Endothelial cell of umbilical vein (primary cell): ENCODE measurements around the gene ITPR1. TPM values are rescaled to one million over a fixed set of nuclear protein-coding genes. Genes with fewer than 3 reads are reported as not detected.

ENCODE experiments used
- BruUV-seq: library from RNA; stranded (reverse); fragments of 400-500 nt; replicated peaks from 2 replicates; lab custom pipeline; 2021; lab: Mats Ljungman, UMichigan
- CTCF ChIA-PET: fragments of 300-600, 350-600 bp; sonication (Branson Sonifier 250); formaldehyde crosslinking; loops from one replicate; lab custom pipeline; 2021; ENCODE audit warnings: antibody characterized with exemption, inconsistent platforms; lab: Charles Lee
- POLR2A ChIA-PET: fragments of 300-600, 350-600 bp; sonication (Branson Sonifier 250); formaldehyde crosslinking; loops from one replicate; lab custom pipeline; 2021; ENCODE audit warnings: antibody characterized with exemption, inconsistent platforms; lab: Charles Lee
- DNase-seq: peaks from one replicate; pipeline ENCODE4 v3.0.0-alpha.2; 2011; ENCODE audit warnings: low read depth, low spot score
- FAIRE-seq: peaks from 2 replicates; lab custom pipeline; 2011; peaks lifted over from hg19 to GRCh38; lab: Jason Lieb, UNC
- H2AFZ ChIP-seq: 2 replicates; pipeline ENCODE4 v1.6.0; 2012; ENCODE audit warnings: low read depth, low read length, control low read depth, inconsistent platforms
- H3K27ac ChIP-seq: 2 replicates; pipeline ENCODE4 v1.5.1; 2011; ENCODE audit warnings: low read depth, mild to moderate bottlenecking, control low read depth, low read length, moderate library complexity; ENCODE audit not compliant: insufficient read depth
- H3K27me3 ChIP-seq, 2 experiments: 2 replicates each; pipeline versions ENCODE4 v1.6.0 to v1.6.1; 2011; ENCODE audit warnings: low read length in 2 of 2, mixed read lengths in 1 of 2; ENCODE audit not compliant: control insufficient read depth in 2 of 2, insufficient read depth in 2 of 2
- H3K36me3 ChIP-seq, 2 experiments: 2 replicates in 1 of 2; 3 replicates in 1 of 2; pipeline ENCODE4 v1.5.1; 2011; ENCODE audit warnings: low read length in 2 of 2, mild to moderate bottlenecking in 1 of 2, moderate library complexity in 1 of 2; ENCODE audit not compliant: control insufficient read depth in 2 of 2, insufficient read depth in 2 of 2; ENCODE audit errors: extremely low read depth in 1 of 2
- H3K4me1 ChIP-seq: 3 replicates; pipeline ENCODE4 v1.5.1; 2011; ENCODE audit warnings: mild to moderate bottlenecking, low read length; ENCODE audit not compliant: control insufficient read depth, insufficient read depth; ENCODE audit errors: extremely low read depth
- H3K4me2 ChIP-seq: 2 replicates; pipeline ENCODE4 v1.6.1; 2011; ENCODE audit warnings: low read length, control low read depth, mixed read lengths; ENCODE audit not compliant: insufficient read depth
- H3K4me3 ChIP-seq, 3 experiments: fragments of 200-600 bp in 1 of 3; sonication (generic), shearing (Covaris generic) in 1 of 3; replicated peaks in 1 of 3; 2 replicates each; pipeline ENCODE4 v1.5.1; 2011 to 2016; ENCODE audit warnings: control low read depth in 3 of 3, low read length in 3 of 3, mild to moderate bottlenecking in 2 of 3, inconsistent platforms in 1 of 3, low read depth in 1 of 3, moderate library complexity in 1 of 3; ENCODE audit not compliant: insufficient read depth in 1 of 3
- H3K79me2 ChIP-seq: 2 replicates; pipeline ENCODE4 v1.6.0; 2012; ENCODE audit warnings: low read length, inconsistent platforms; ENCODE audit not compliant: control insufficient read depth, insufficient read depth
- H3K9ac ChIP-seq: replicated peaks from 2 replicates; pipeline ENCODE3; 2011; ENCODE audit warnings: low read length, control low read depth; ENCODE audit not compliant: insufficient read depth; ENCODE audit errors: extremely low read depth
- H3K9me1 ChIP-seq: replicated peaks from 3 replicates; pipeline ENCODE4 v1.6.0; 2011; ENCODE audit warnings: mild to moderate bottlenecking, low read length; ENCODE audit not compliant: control insufficient read depth, insufficient read depth; ENCODE audit errors: extremely low read depth
- H3K9me3 ChIP-seq: replicated peaks from 2 replicates; pipeline ENCODE4 v1.5.1; 2012; ENCODE audit warnings: low read length, inconsistent platforms; ENCODE audit not compliant: control insufficient read depth, insufficient read depth
- H4K20me1 ChIP-seq: replicated peaks from 2 replicates; pipeline ENCODE3; 2011; ENCODE audit warnings: mild to moderate bottlenecking, low read length; ENCODE audit not compliant: control insufficient read depth, insufficient read depth; ENCODE audit errors: extremely low read depth
- CTCF ChIP-seq, 2 donors: IDR thresholded peaks; 1 replicate in 1 of 2; 2 replicates in 1 of 2; pipeline ENCODE4 v1.5.1; 2011; ENCODE audit warnings: low read length in 2 of 2, mild to moderate bottlenecking in 2 of 2, moderate library complexity in 2 of 2, control low read depth in 1 of 2, inconsistent platforms in 1 of 2, low read depth in 1 of 2; ENCODE audit not compliant: insufficient read depth in 1 of 2; ENCODE audit errors: extremely low read depth in 1 of 2
- EZH2 ChIP-seq: IDR thresholded peaks from 2 replicates; pipeline ENCODE4 v1.6.1; 2012; ENCODE audit warnings: borderline replicate concordance, low read depth, mild to moderate bottlenecking, moderate library complexity, low read length, inconsistent platforms; ENCODE audit not compliant: severe bottlenecking
- FOS ChIP-seq: IDR thresholded peaks from 2 replicates; pipeline ENCODE4 v1.6.1; 2011; ENCODE audit warnings: mild to moderate bottlenecking, low read length, moderate library complexity, borderline replicate concordance; ENCODE audit not compliant: insufficient read depth
- GATA2 ChIP-seq: IDR thresholded peaks from 2 replicates; pipeline ENCODE4 v1.7.0; 2011; ENCODE audit warnings: low read depth, mild to moderate bottlenecking, moderate library complexity, mixed read lengths, low read length; ENCODE audit not compliant: insufficient read length, insufficient read depth
- JUN ChIP-seq: IDR thresholded peaks from 2 replicates; pipeline ENCODE4 v1.6.1; 2011; ENCODE audit warnings: borderline replicate concordance, low read depth; ENCODE audit not compliant: insufficient read length, insufficient read depth
- MAX ChIP-seq: IDR thresholded peaks from 2 replicates; pipeline ENCODE4 v1.6.1; 2011; ENCODE audit not compliant: insufficient read depth, insufficient read length
- MYC ChIP-seq: IDR thresholded peaks from one replicate; pipeline ENCODE4 v1.6.1; 2011; ENCODE audit warnings: mild to moderate bottlenecking, low read depth, low read length
- POLR2A ChIP-seq: IDR thresholded peaks from 2 replicates; pipeline ENCODE4 v1.6.1; 2012; ENCODE audit warnings: low read depth, mild to moderate bottlenecking, control low read depth, low read length
- POLR2AphosphoS5 ChIP-seq: IDR thresholded peaks from 2 replicates; pipeline ENCODE4 v1.6.1; 2012; ENCODE audit warnings: low read depth, mild to moderate bottlenecking, control low read depth, low read length, moderate library complexity; ENCODE audit not compliant: insufficient read depth
- dilution Hi-C: fragments of 300-500 bp; cut with MboI; formaldehyde crosslinking; loops from one replicate; pipeline ENCODE4 v1.15.0; 2019; ENCODE audit warnings: low sequenced_read_pairs; ENCODE audit not compliant: extremely low pct_ligation_motif_present
- intact Hi-C: fragments of 100-400 bp; cut with micrococcal nuclease; formaldehyde crosslinking; loops from one replicate; pipeline ENCODE4 v1.10.0; 2022
- polyA plus RNA-seq, 4 experiments: library from polyadenylated mRNA; depleted of rRNA in 3 of 4; stranded (reverse) in 3 of 4; unstranded in 1 of 4; fragments of >200 nt; gene quantifications; 2 replicates each; pipeline versions ENCODE4 v1.2.1 to v1.2.3, GENCODE V29; 2011 to 2012; ENCODE audit warnings: missing spikeins in 1 of 4
- total RNA-seq: library from RNA; stranded (reverse); gene quantifications from 2 replicates; pipeline ENCODE4 v1.2.3, GENCODE V29; 2021

The ITPR1 gene
- total and polyA plus RNA-seq, 2 donors (not counting 3 experiments of a cell fraction or from before 2014, with no cell fraction given), result 5.1 to 16.1 TPM

- intact Hi-C loops (no loop called here), dilution Hi-C loops (no loop called here)
- no peak for FAIRE-seq
- Histone ChIP-seq H3K4me1 (no peaks in the 10 kb centered on the region), H2AFZ (no peak overlapping the region), H4K20me1 (no peaks in the 10 kb centered on the region), H3K79me2 (no peaks in the 10 kb centered on the region), H3K9me3 (no peaks in the 10 kb centered on the region), H3K9me1 (no peaks in the 10 kb centered on the region), H3K4me3 (no peak overlapping the region), H3K27me3 (no peaks in the 10 kb centered on the region), H3K4me2 (no peak overlapping the region), H3K9ac (no peak overlapping the region), H3K27ac (no peak overlapping the region), H3K36me3 (no peaks in the 10 kb centered on the region)
- TF ChIP-seq POLR2A, result no peak
- no peak for TF ChIP-seq MAX
- TF ChIP-seq POLR2AphosphoS5, result no peak
- TF ChIP-seq GATA2, result no peak
- no peak for TF ChIP-seq FOS
- TF ChIP-seq JUN, result no peak
- TF ChIP-seq EZH2, result no peak
- TF ChIP-seq MYC, result no peak
- no peak for TF ChIP-seq CTCF (IDR thresholded peaks at IDR 0.05; ENCODE audit: extremely low read depth in 1 of 2, insufficient read depth in 1 of 2, low read depth in 1 of 2, low read length in 2 of 2)
- ChIA-PET POLR2A (no interaction called here), CTCF (no interaction called here)
- no TSS peak for BruUV-seq
- no peak for DNase-seq
Observed at GRCh38 chr3:4786431-4786830, 293.3 kb downstream of the ITPR1 start.
